SH-SY5Y (cell line): ENCODE data around the gene FAM117A.

Experiments used
- GATA2 ChIP-seq: IDR thresholded peaks from 2 replicates; pipeline ENCODE4 v1.6.1; 2011; ENCODE audit warnings: mild to moderate bottlenecking, low read depth, low read length
- GATA3 ChIP-seq: IDR thresholded peaks from 2 replicates; pipeline ENCODE4 v1.6.1; 2011; ENCODE audit warnings: low read depth, mild to moderate bottlenecking, low read length, moderate library complexity

GRCh38 chr17:49717371-49717861 lies 46.5 kb downstream of the FAM117A start:
- TF ChIP-seq GATA2 (no peak), GATA3 (no peak)
